Vagina (tissue), 2 donors: ENCODE measurements around the gene NTSR1.

Experiments
- CTCF ChIP-seq, 3 experiments: fragments of 450-650 bp in 2 of 3; fragments of 200-600 bp in 1 of 3; sonication (generic) in 1 of 3; IDR thresholded peaks; one replicate each; pipeline ENCODE4 v1.5.1; 2017 to 2019; ENCODE audit warnings: antibody characterized with exemption in 3 of 3, mild to moderate bottlenecking in 2 of 3, moderate library complexity in 2 of 3
- POLR2A ChIP-seq, 2 donors: fragments of 450-650 bp; IDR thresholded peaks; one replicate each; pipeline ENCODE4 v1.6.1; 2017; ENCODE audit warnings: antibody characterized with exemption in 2 of 2, mild to moderate bottlenecking in 2 of 2, moderate library complexity in 2 of 2
- POLR2AphosphoS5 ChIP-seq, 2 donors: sonication (generic); formaldehyde crosslinking; IDR thresholded peaks; one replicate each; pipeline ENCODE4 v1.9.0; 2017; ENCODE audit warnings: antibody characterized with exemption in 2 of 2, mild to moderate bottlenecking in 2 of 2, low read depth in 1 of 2; ENCODE audit not compliant: insufficient read depth in 1 of 2

- TF ChIP-seq CTCF (IDR thresholded peaks at IDR 0.05): no peak
- TF ChIP-seq POLR2A (IDR thresholded peaks at IDR 0.05): no peak
- TF ChIP-seq POLR2AphosphoS5 (IDR thresholded peaks at IDR 0.05; ENCODE audit: insufficient read depth in 1 of 2, low read depth in 1 of 2): no peak
These were observed 89.3 kb downstream of the NTSR1 start for GRCh38 chr20:62797671-62798532.
